ENCODE data around the gene ATF7. TPM values are rescaled to one million over a fixed set of nuclear protein-coding genes. Genes with fewer than 3 reads are reported as not detected.
A peak's percentile ranks its signal among the peaks of the same experiment; 100 is the strongest.

ATF7 gene
- total and polyA plus RNA-seq, 2 donors (not counting 1 experiment from before 2014, with no cell fraction given), result 11.4 to 24.7 TPM

- Histone ChIP-seq H3K9ac (ENCODE audit: insufficient read depth, low read length) (no peak overlapping the region), H3K4me1 (ENCODE audit: control insufficient read depth, extremely low read depth, insufficient read depth, low read length) (no peaks in the 10 kb centered on the region), H3K27ac (ENCODE audit: insufficient read depth, low read length) (no peak overlapping the region), H3K79me2 (ENCODE audit: control insufficient read depth, insufficient read depth, low read length) (peaks cover 29% of the 10 kb centered on the region), H3K36me3 (ENCODE audit: control insufficient read depth, insufficient read depth, low read length) (peaks cover 18% of the 10 kb centered on the region), H3K9me3 (ENCODE audit: control insufficient read depth, insufficient read depth, low read depth, low read length) (no peaks in the 10 kb centered on the region), H3K4me3 (replicated peaks in 1 of 4; ENCODE audit: control extremely low read depth in 1 of 4, insufficient read depth in 1 of 4, low read depth in 3 of 4, low read length in 4 of 4) (no peak overlapping the region), H3K4me2 (ENCODE audit: extremely low read depth, insufficient read depth, low read length) (no peak overlapping the region), H4K20me1 (ENCODE audit: control insufficient read depth, extremely low read depth, insufficient read depth, low read length) (no peaks in the 10 kb centered on the region), H2AFZ (ENCODE audit: low read length) (no peak overlapping the region), H3K27me3 (ENCODE audit: control insufficient read depth, insufficient read depth, low read length) (no peaks in the 10 kb centered on the region)
- TF ChIP-seq CTCF (conservative IDR thresholded peaks at IDR 0.05 in 1 of 2, IDR thresholded peaks at IDR 0.05 in 1 of 2; ENCODE audit: low read depth in 1 of 2, low read length in 2 of 2) (no peak), EZH2 (IDR thresholded peaks at IDR 0.05; ENCODE audit: low read length, missing control alignments) (no peak)
- DNase-seq (ENCODE audit: low read depth in 2 of 2), result peak in 1 of 2 donors; percentile 36
Measured at GRCh38 chr12:53670308-53670707, 44.1 kb upstream of the ATF7 start.

GRCh38 chr12:53667080-53667479 is 40.9 kb upstream of the ATF7 start:
- no peak for DNase-seq (ENCODE audit: low read depth in 2 of 2)
- TF ChIP-seq EZH2 (IDR thresholded peaks at IDR 0.05; ENCODE audit: low read length, missing control alignments) (no peak), CTCF (conservative IDR thresholded peaks at IDR 0.05 in 1 of 2, IDR thresholded peaks at IDR 0.05 in 1 of 2; ENCODE audit: low read depth in 1 of 2, low read length in 2 of 2) (no peak)
- Histone ChIP-seq H3K79me2 (ENCODE audit: control insufficient read depth, insufficient read depth, low read length) (peaks cover 10% of the 10 kb centered on the region), H3K9ac (ENCODE audit: insufficient read depth, low read length) (no peak overlapping the region), H3K36me3 (ENCODE audit: control insufficient read depth, insufficient read depth, low read length) (peaks cover 17% of the 10 kb centered on the region), H3K4me1 (ENCODE audit: control insufficient read depth, extremely low read depth, insufficient read depth, low read length) (no peaks in the 10 kb centered on the region), H3K27ac (ENCODE audit: insufficient read depth, low read length) (no peak overlapping the region), H2AFZ (ENCODE audit: low read length) (no peak overlapping the region), H3K27me3 (ENCODE audit: control insufficient read depth, insufficient read depth, low read length) (no peaks in the 10 kb centered on the region), H3K4me3 (replicated peaks in 1 of 4; ENCODE audit: control extremely low read depth in 1 of 4, insufficient read depth in 1 of 4, low read depth in 3 of 4, low read length in 4 of 4) (no peak overlapping the region), H4K20me1 (ENCODE audit: control insufficient read depth, extremely low read depth, insufficient read depth, low read length) (no peaks in the 10 kb centered on the region), H3K4me2 (ENCODE audit: extremely low read depth, insufficient read depth, low read length) (no peak overlapping the region), H3K9me3 (ENCODE audit: control insufficient read depth, insufficient read depth, low read depth, low read length) (no peaks in the 10 kb centered on the region)

GRCh38 chr12:53664936-53665335 is 38.8 kb upstream of the ATF7 start:
- H3K9me3 ChIP-seq (ENCODE audit: control insufficient read depth, insufficient read depth, low read depth, low read length), result no peaks in the 10 kb centered on the region
- H3K4me3 ChIP-seq (replicated peaks in 1 of 4; ENCODE audit: control extremely low read depth in 1 of 4, insufficient read depth in 1 of 4, low read depth in 3 of 4, low read length in 4 of 4), result no peak overlapping the region
- DNase-seq (ENCODE audit: low read depth in 2 of 2), result no peak
- H3K79me2 ChIP-seq (ENCODE audit: control insufficient read depth, insufficient read depth, low read length), result peaks cover 6% of the 10 kb centered on the region
- no peaks in the 10 kb centered on the region for H3K4me1 ChIP-seq (ENCODE audit: control insufficient read depth, extremely low read depth, insufficient read depth, low read length)
- no peak overlapping the region for H3K9ac ChIP-seq (ENCODE audit: insufficient read depth, low read length)
- H3K36me3 ChIP-seq (ENCODE audit: control insufficient read depth, insufficient read depth, low read length), result peaks cover 14% of the 10 kb centered on the region
- TF ChIP-seq CTCF (conservative IDR thresholded peaks at IDR 0.05 in 1 of 2, IDR thresholded peaks at IDR 0.05 in 1 of 2; ENCODE audit: low read depth in 1 of 2, low read length in 2 of 2), result no peak
- no peak for TF ChIP-seq EZH2 (IDR thresholded peaks at IDR 0.05; ENCODE audit: low read length, missing control alignments)
- no peak overlapping the region for H2AFZ ChIP-seq (ENCODE audit: low read length)
- H3K27ac ChIP-seq (ENCODE audit: insufficient read depth, low read length), result no peak overlapping the region
- H3K27me3 ChIP-seq (ENCODE audit: control insufficient read depth, insufficient read depth, low read length), result no peaks in the 10 kb centered on the region
- H4K20me1 ChIP-seq (ENCODE audit: control insufficient read depth, extremely low read depth, insufficient read depth, low read length), result no peaks in the 10 kb centered on the region
- no peak overlapping the region for H3K4me2 ChIP-seq (ENCODE audit: extremely low read depth, insufficient read depth, low read length)
